Measurements from ENCODE around the gene MYLK4.

MYLK4 gene

DNA sequence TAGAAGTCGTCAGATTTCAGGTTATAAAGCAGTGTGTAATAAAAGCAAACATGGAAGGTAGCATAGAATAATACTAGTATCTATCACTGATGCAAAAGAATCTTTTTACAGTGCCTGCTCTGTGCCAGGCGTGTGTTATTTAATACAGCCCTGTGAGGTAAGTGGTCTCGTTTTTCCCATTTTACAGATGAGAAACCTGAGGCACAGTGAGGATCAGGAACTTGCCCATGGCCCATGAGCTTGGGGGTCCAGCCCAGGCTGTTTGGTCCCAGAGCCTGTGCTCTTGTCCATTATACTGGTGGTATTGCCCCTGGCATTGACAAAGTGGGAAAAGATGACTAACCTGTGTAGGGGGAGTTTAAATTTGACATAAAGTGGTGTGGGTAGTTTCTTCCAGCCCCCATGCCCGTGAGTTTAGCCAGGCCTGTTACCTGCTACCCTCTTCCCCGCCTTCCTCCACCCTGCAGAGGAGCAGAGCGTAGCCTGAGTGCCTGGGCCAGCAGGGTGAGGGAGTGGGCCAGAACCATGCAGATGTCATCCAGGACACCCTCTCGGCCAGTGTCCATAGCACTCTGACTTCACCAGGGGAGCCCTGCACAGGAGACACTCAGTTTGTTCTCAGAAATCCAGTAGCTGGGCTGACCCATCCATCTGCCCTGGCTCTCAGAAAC is 31.1 kb upstream of the MYLK4 start:
- no peak overlapping the region for H3K4me3 ChIP-seq
- H3K4me1 ChIP-seq: no peaks in the 10 kb centered on the region
- H4K20me1 ChIP-seq: peaks cover 95% of the 10 kb centered on the region
- H3K9ac ChIP-seq: no peak overlapping the region
- H3K27ac ChIP-seq: no peak overlapping the region
- no peak for TF ChIP-seq Cebpa-rat (IDR thresholded peaks at IDR 0.05)
- no peak overlapping the region for H3K4me2 ChIP-seq
- H3K9me3 ChIP-seq: no peaks in the 10 kb centered on the region
- H3K27me3 ChIP-seq: no peaks in the 10 kb centered on the region
- H3K36me3 ChIP-seq: peaks cover 96% of the 10 kb centered on the region

- Histone ChIP-seq H3K36me3 (peaks cover 94% of the 10 kb centered on the region), H3K9me3 (no peaks in the 10 kb centered on the region), H4K20me1 (peaks cover 96% of the 10 kb centered on the region), H3K4me2 (no peak overlapping the region), H3K9ac (no peak overlapping the region), H3K27me3 (no peaks in the 10 kb centered on the region), H3K4me3 (no peak overlapping the region), H3K4me1 (no peaks in the 10 kb centered on the region), H3K27ac (no peak overlapping the region)
- TF ChIP-seq Cebpa-rat (IDR thresholded peaks at IDR 0.05): no peak
Measured at GRCh38 chr6:2780102-2780737, 29.5 kb upstream of the MYLK4 start.

DNA sequence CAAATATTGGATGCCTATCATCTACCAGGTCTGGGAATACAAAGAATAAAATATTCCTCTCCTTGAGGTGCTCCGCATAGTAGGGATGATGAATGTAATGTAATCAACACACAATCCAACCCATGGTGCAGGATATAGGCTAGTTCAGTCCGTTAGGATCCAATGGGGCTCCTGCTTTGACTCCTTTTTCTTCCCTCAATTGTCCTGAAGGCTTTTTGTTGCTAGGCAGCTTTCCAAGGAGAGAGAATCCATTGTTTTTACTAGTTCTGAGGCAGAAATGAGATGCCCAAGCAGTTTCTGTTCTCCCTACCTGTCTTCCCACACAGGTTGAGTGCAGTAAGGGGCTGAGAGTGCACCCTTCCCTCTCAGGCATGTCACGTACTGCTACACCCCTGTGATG is 26.5 kb upstream of the MYLK4 start:
- TF ChIP-seq Cebpa-rat (IDR thresholded peaks at IDR 0.05): no peak
- Histone ChIP-seq H3K4me1 (no peaks in the 10 kb centered on the region), H3K9me3 (no peaks in the 10 kb centered on the region), H4K20me1 (peaks cover 100% of the 10 kb centered on the region), H3K4me3 (no peak overlapping the region), H3K27ac (no peak overlapping the region), H3K36me3 (peaks cover 96% of the 10 kb centered on the region), H3K4me2 (no peak overlapping the region), H3K9ac (no peak overlapping the region), H3K27me3 (no peaks in the 10 kb centered on the region)

DNA sequence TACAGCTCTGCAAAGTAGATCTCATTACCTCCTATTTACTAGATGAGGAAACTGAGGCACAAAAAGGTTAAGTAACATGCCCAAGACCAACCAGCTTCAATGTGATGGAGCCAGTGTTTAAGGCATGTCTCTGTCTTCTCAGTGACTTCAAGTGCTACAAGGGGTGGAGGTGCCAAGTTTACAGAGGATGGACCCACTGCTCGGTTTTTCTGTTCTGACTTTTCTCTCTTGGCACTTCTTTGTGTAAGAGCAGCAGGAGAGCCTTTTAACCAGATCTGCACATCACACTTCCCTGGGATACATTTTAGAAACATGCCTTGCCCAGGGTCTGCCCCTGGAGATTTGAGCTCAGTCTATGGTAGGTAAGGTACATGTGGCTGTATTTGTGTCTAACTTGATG is 24.3 kb upstream of the MYLK4 start:
- Histone ChIP-seq H3K27ac (no peak overlapping the region), H3K9me3 (no peaks in the 10 kb centered on the region), H4K20me1 (peaks cover 100% of the 10 kb centered on the region), H3K4me2 (no peak overlapping the region), H3K27me3 (no peaks in the 10 kb centered on the region), H3K4me3 (no peak overlapping the region), H3K36me3 (peaks cover 95% of the 10 kb centered on the region), H3K4me1 (peaks cover 12% of the 10 kb centered on the region), H3K9ac (no peak overlapping the region)
- TF ChIP-seq Cebpa-rat (IDR thresholded peaks at IDR 0.05): no peak

DNA sequence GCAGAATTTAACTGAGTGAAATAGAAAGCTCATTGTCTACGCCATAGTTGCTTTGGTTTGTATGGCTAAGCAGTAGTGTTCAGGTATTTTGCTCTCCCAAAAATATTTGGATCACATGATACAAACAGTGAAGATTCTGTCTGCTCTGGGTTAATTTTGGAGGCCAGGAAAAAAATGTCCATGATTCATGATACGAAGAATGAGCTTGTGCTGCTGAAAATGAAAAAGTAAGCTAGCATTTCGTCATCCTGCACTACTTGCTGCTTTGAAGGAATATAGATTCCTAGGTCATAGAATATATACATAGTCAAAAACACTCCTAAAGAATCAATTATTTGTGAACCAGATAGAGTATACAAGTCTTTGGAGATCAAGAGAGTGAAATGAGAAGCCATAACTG is 22.7 kb upstream of the MYLK4 start:
- peaks cover 28% of the 10 kb centered on the region for H3K4me1 ChIP-seq
- H3K27me3 ChIP-seq: no peaks in the 10 kb centered on the region
- no peaks in the 10 kb centered on the region for H3K9me3 ChIP-seq
- H3K4me2 ChIP-seq: no peak overlapping the region
- H3K27ac ChIP-seq: no peak overlapping the region
- no peak overlapping the region for H3K9ac ChIP-seq
- peaks cover 88% of the 10 kb centered on the region for H3K36me3 ChIP-seq
- H4K20me1 ChIP-seq: peaks cover 100% of the 10 kb centered on the region
- no peak for TF ChIP-seq Cebpa-rat (IDR thresholded peaks at IDR 0.05)
- no peak overlapping the region for H3K4me3 ChIP-seq

GRCh38 chr6:2772840-2773239 is 22.1 kb upstream of the MYLK4 start:
- Histone ChIP-seq H3K27me3 (no peaks in the 10 kb centered on the region), H4K20me1 (peaks cover 100% of the 10 kb centered on the region), H3K27ac (no peak overlapping the region), H3K9me3 (no peaks in the 10 kb centered on the region), H3K4me2 (no peak overlapping the region), H3K36me3 (peaks cover 82% of the 10 kb centered on the region), H3K4me1 (peaks cover 34% of the 10 kb centered on the region), H3K4me3 (no peak overlapping the region), H3K9ac (no peak overlapping the region)
- no peak for TF ChIP-seq Cebpa-rat (IDR thresholded peaks at IDR 0.05)

DNA sequence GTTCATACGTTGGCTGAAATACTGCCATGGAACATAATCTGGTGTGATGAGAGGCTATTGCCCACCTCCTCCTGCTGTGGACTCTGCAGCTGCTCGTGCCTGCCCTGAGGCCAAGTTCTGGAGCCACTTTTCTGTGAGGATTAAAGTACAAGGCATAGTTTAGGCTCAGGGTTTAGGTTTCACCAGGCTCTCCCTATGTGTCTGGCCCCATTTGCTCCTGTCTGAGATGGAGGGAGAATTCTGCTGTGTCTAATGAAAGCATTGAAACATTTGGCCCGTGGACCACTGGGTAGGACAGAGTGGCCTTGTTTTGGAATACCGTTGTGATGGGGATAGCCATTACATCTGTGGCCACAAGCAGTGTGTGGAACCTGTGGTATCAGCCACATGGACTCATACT is 20.4 kb upstream of the MYLK4 start:
- TF ChIP-seq Cebpa-rat (IDR thresholded peaks at IDR 0.05): no peak
- H3K4me3 ChIP-seq: no peak overlapping the region
- H3K9ac ChIP-seq: no peak overlapping the region
- peaks cover 44% of the 10 kb centered on the region for H3K4me1 ChIP-seq
- no peaks in the 10 kb centered on the region for H3K27me3 ChIP-seq
- H3K4me2 ChIP-seq: no peak overlapping the region
- peaks cover 100% of the 10 kb centered on the region for H4K20me1 ChIP-seq
- H3K9me3 ChIP-seq: no peaks in the 10 kb centered on the region
- H3K27ac ChIP-seq: no peak overlapping the region
- H3K36me3 ChIP-seq: peaks cover 66% of the 10 kb centered on the region

- no peaks in the 10 kb centered on the region for H3K27me3 ChIP-seq
- H4K20me1 ChIP-seq: peaks cover 94% of the 10 kb centered on the region
- H3K9me3 ChIP-seq: no peaks in the 10 kb centered on the region
- no peak overlapping the region for H3K4me3 ChIP-seq
- H3K27ac ChIP-seq: no peak overlapping the region
- H3K4me1 ChIP-seq: peaks cover 44% of the 10 kb centered on the region
- no peak for TF ChIP-seq Cebpa-rat (IDR thresholded peaks at IDR 0.05)
- peaks cover 59% of the 10 kb centered on the region for H3K36me3 ChIP-seq
- H3K9ac ChIP-seq: no peak overlapping the region
- H3K4me2 ChIP-seq: peak overlapping the region; percentile 27; the same call in 1 of the 2 replicates
Measured at GRCh38 chr6:2770171-2770570, 19.4 kb upstream of the MYLK4 start.

DNA sequence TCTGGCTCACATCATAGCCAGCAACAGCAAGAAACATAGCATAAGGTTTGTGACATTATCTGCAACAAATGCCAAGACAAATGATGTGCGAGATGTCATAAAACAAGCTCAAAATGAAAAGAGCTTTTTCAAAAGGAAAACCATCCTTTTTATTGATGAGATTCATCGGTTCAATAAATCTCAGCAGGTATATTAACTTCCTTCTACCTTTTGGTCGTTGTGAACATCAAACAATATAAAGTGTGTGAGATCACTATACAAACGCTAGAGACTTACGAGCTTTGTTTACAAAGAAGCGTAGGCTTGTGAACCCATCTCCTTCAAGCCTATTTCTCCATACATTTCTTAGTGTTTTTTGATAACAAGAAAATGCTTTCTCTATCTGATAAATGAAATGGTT is 18.0 kb upstream of the MYLK4 start:
- H3K9ac ChIP-seq: no peak overlapping the region
- H3K9me3 ChIP-seq: no peaks in the 10 kb centered on the region
- H3K36me3 ChIP-seq: peaks cover 44% of the 10 kb centered on the region
- H3K4me2 ChIP-seq: peak overlapping the region; percentile 93
- H4K20me1 ChIP-seq: peaks cover 79% of the 10 kb centered on the region
- H3K27ac ChIP-seq: no peak overlapping the region
- H3K4me3 ChIP-seq: peak overlapping the region; percentile 93
- peaks cover 51% of the 10 kb centered on the region for H3K4me1 ChIP-seq
- no peak for TF ChIP-seq Cebpa-rat (IDR thresholded peaks at IDR 0.05)
- no peaks in the 10 kb centered on the region for H3K27me3 ChIP-seq

GRCh38 chr6:2767657-2768524 is 17.2 kb upstream of the MYLK4 start:
- H3K36me3 ChIP-seq: peaks cover 36% of the 10 kb centered on the region
- H3K4me2 ChIP-seq: peak overlapping the region; percentile 93
- H3K27ac ChIP-seq: no peak overlapping the region
- H3K4me1 ChIP-seq: peaks cover 51% of the 10 kb centered on the region
- H3K9ac ChIP-seq: peak overlapping the region; percentile 93
- peaks cover 71% of the 10 kb centered on the region for H4K20me1 ChIP-seq
- TF ChIP-seq Cebpa-rat (IDR thresholded peaks at IDR 0.05): no peak
- no peaks in the 10 kb centered on the region for H3K27me3 ChIP-seq
- peak overlapping the region; percentile 93 for H3K4me3 ChIP-seq
- peaks cover 7% of the 10 kb centered on the region for H3K9me3 ChIP-seq
